Upper lobe of left lung (tissue), 4 donors: ENCODE measurements around the gene DLGAP1.

ENCODE experiments used
- POLR2AphosphoS5 ChIP-seq, 2 donors: sonication (generic); formaldehyde crosslinking; IDR thresholded peaks; one replicate each; pipeline ENCODE4 v1.5.1; 2017; ENCODE audit warnings: antibody characterized with exemption in 2 of 2
- TF ChIP-seq, protein P1 (sequence below), 6 experiments: fragments of 450-650 bp in 4 of 6; fragments of 200-600 bp in 2 of 6; sonication (generic) in 2 of 6; IDR thresholded peaks; one replicate each; pipeline ENCODE4 v1.5.1; 2016 to 2019; ENCODE audit warnings: antibody characterized with exemption in 6 of 6

DNA sequence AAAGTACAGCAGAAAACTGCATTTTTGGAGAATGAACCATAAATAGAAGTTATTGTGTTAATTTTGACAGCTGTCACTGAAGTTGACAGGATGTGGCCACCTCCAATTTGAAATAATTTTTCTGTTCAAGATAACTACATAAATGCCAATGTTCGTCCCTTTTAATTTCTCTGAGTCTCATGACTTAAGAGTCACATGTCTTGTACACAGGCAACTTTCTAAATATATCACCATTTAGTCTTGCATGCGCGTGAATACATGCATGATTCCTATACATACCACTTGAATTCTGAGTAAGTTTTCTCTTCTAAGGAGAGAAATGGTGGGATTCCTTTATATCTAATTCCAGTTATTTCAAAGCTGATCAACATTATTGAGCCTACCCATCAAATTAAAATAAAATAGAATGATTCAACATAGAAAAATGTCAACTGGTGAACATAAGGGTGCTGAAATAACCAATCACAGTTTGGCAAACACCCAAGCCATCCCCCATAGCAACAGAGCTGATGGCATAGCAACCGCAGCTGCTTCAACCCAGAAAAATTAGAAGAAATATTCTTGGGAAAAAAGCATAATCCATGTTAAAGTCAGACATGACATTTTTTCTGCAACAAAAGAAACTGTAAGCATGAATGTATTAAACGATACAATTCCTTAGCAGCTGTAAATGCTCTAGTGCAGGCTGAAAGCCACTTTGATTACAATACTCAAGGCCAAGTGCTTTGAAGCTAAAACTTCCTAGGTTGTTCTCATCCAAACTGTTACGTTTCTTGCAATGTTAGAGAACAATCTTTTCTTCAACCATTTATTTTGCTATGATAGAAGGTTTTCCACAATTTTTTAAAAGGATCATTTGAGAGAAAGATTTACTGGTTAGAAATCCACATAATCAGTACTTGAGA, 282.7 kb downstream of the DLGAP1 start:
- TF ChIP-seq, protein P1, sequence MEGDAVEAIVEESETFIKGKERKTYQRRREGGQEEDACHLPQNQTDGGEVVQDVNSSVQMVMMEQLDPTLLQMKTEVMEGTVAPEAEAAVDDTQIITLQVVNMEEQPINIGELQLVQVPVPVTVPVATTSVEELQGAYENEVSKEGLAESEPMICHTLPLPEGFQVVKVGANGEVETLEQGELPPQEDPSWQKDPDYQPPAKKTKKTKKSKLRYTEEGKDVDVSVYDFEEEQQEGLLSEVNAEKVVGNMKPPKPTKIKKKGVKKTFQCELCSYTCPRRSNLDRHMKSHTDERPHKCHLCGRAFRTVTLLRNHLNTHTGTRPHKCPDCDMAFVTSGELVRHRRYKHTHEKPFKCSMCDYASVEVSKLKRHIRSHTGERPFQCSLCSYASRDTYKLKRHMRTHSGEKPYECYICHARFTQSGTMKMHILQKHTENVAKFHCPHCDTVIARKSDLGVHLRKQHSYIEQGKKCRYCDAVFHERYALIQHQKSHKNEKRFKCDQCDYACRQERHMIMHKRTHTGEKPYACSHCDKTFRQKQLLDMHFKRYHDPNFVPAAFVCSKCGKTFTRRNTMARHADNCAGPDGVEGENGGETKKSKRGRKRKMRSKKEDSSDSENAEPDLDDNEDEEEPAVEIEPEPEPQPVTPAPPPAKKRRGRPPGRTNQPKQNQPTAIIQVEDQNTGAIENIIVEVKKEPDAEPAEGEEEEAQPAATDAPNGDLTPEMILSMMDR (IDR thresholded peaks at IDR 0.05) = no peak
- no peak for TF ChIP-seq POLR2AphosphoS5 (IDR thresholded peaks at IDR 0.05)
